Neural cell (in vitro differentiated cells): ENCODE results near the gene STAT5B. TPM values are rescaled to one million over a fixed set of nuclear protein-coding genes. Genes with fewer than 3 reads are reported as not detected.

Experiments
- H2AFZ ChIP-seq: fragments of 200-600, 300-800 bp; sonication (generic), shearing (Covaris generic); 2 replicates; pipeline ENCODE4 v1.6.0; 2014; ENCODE audit warnings: low read depth, mild to moderate bottlenecking, antibody characterized with exemption, low read length, moderate library complexity
- H3F3A ChIP-seq: fragments of 200-600 bp; shearing (Covaris generic); 2 replicates; pipeline ENCODE4 v1.6.1; 2016; ENCODE audit warnings: mild to moderate bottlenecking, moderate library complexity, mixed read lengths, antibody characterized with exemption, low read length; ENCODE audit not compliant: insufficient read depth, poor library complexity, severe bottlenecking
- H3K27ac ChIP-seq: fragments of 200-600, 300-800 bp; sonication (generic), shearing (Covaris generic); 2 replicates; pipeline ENCODE4 v1.5.1; 2014; ENCODE audit warnings: mild to moderate bottlenecking, low read length, moderate library complexity
- H3K27me3 ChIP-seq: fragments of 300-800, 200-600 bp; sonication (generic), shearing (Covaris generic); 2 replicates; pipeline ENCODE4 v1.6.0; 2014; ENCODE audit warnings: mild to moderate bottlenecking, low read depth, low read length, moderate library complexity; ENCODE audit not compliant: insufficient read depth
- H3K36me3 ChIP-seq: fragments of 300-800, 200-600 bp; sonication (generic), shearing (Covaris generic); 2 replicates; pipeline ENCODE4 v1.5.1; 2014; ENCODE audit warnings: mild to moderate bottlenecking, antibody characterized with exemption, low read length, moderate library complexity; ENCODE audit not compliant: insufficient read depth
- H3K4me2 ChIP-seq: fragments of 300-800, 200-600 bp; sonication (generic), shearing (Covaris generic); 2 replicates; pipeline ENCODE4 v1.6.0; 2014; ENCODE audit warnings: mild to moderate bottlenecking, low read length
- H3K4me3 ChIP-seq: fragments of 300-800, 200-600 bp; sonication (generic), shearing (Covaris generic); 2 replicates; pipeline ENCODE4 v1.5.1; 2014; ENCODE audit warnings: mild to moderate bottlenecking, low read length, moderate library complexity
- H3K79me2 ChIP-seq: fragments of 200-600 bp; shearing (Covaris generic); replicated peaks from 2 replicates; pipeline ENCODE4 v1.6.0; 2014; ENCODE audit warnings: mild to moderate bottlenecking, low read length, moderate library complexity; ENCODE audit not compliant: insufficient read depth
- H3K9ac ChIP-seq: fragments of 300-800, 200-600 bp; sonication (generic), shearing (Covaris generic); 2 replicates; pipeline ENCODE4 v1.6.1; 2016; ENCODE audit warnings: mild to moderate bottlenecking, low read length, mixed read lengths
- H3K9me2 ChIP-seq: fragments of 200-600 bp; shearing (Covaris generic); 2 replicates; pipeline ENCODE4 v1.6.1; 2016; ENCODE audit warnings: mild to moderate bottlenecking, low read length, mixed read lengths; ENCODE audit not compliant: insufficient read depth
- H3K9me3 ChIP-seq: fragments of 200-600, 300-800 bp; sonication (generic), shearing (Covaris generic); 2 replicates; pipeline ENCODE4 v1.6.1; 2016; ENCODE audit warnings: mild to moderate bottlenecking, mixed run types, low read length, moderate library complexity, mixed read lengths
- H4K20me1 ChIP-seq: fragments of 200-600 bp; shearing (Covaris generic); 2 replicates; pipeline ENCODE4 v1.6.1; 2016; ENCODE audit warnings: mild to moderate bottlenecking, mixed run types; ENCODE audit not compliant: insufficient read depth
- CTCF ChIP-seq: fragments of 450-650 bp; IDR thresholded peaks from 2 replicates; pipeline ENCODE4 v1.5.1; 2014; ENCODE audit warnings: antibody characterized with exemption, mild to moderate bottlenecking, moderate library complexity; ENCODE audit not compliant: poor library complexity, severe bottlenecking
- EP300 ChIP-seq: fragments of 450-650 bp; conservative IDR thresholded peaks from 2 replicates; pipeline ENCODE4 v1.6.1; 2014; ENCODE audit warnings: antibody characterized with exemption, mild to moderate bottlenecking, moderate library complexity; ENCODE audit not compliant: poor library complexity, severe bottlenecking
- EZH2 ChIP-seq: fragments of 200-600, 300-800 bp; shearing (Covaris generic), sonication (generic); IDR thresholded peaks from 2 replicates; pipeline ENCODE4 v1.6.1; 2014; ENCODE audit warnings: antibody characterized with exemption, low read length, borderline replicate concordance, mild to moderate bottlenecking; ENCODE audit not compliant: insufficient read depth, poor library complexity, severe bottlenecking
- MXI1 ChIP-seq: fragments of 450-650 bp; conservative IDR thresholded peaks from 2 replicates; pipeline ENCODE4 v1.6.1; 2014; ENCODE audit warnings: antibody characterized with exemption, mild to moderate bottlenecking; ENCODE audit not compliant: poor library complexity, severe bottlenecking
- POLR2AphosphoS5 ChIP-seq: IDR thresholded peaks from 2 replicates; pipeline ENCODE4 v1.6.1; 2012
- RAD21 ChIP-seq: fragments of 450-650 bp; conservative IDR thresholded peaks from 2 replicates; pipeline ENCODE4 v1.6.1; 2014; ENCODE audit warnings: antibody characterized with exemption, mild to moderate bottlenecking, moderate library complexity
- SMC3 ChIP-seq: fragments of 450-650 bp; conservative IDR thresholded peaks from 2 replicates; pipeline ENCODE4 v1.6.1; 2014; ENCODE audit warnings: antibody characterized with exemption, mild to moderate bottlenecking, moderate library complexity; ENCODE audit not compliant: poor library complexity
- TAF1 ChIP-seq: IDR thresholded peaks from 2 replicates; pipeline ENCODE4 v1.6.1; 2012; ENCODE audit warnings: low read depth
- polyA plus RNA-seq: library from polyadenylated mRNA; depleted of rRNA; stranded (reverse); fragments of >200 nt; gene quantifications from 2 replicates; pipeline ENCODE4 v1.2.3, GENCODE V29; 2014
- TF ChIP-seq, protein P1 (sequence below): IDR thresholded peaks from 2 replicates; pipeline ENCODE4 v1.6.1; 2012; ENCODE audit warnings: borderline replicate concordance

The STAT5B gene
- polyA plus RNA-seq, 1 donor from 2014 or later = 47.4 TPM

DNA sequence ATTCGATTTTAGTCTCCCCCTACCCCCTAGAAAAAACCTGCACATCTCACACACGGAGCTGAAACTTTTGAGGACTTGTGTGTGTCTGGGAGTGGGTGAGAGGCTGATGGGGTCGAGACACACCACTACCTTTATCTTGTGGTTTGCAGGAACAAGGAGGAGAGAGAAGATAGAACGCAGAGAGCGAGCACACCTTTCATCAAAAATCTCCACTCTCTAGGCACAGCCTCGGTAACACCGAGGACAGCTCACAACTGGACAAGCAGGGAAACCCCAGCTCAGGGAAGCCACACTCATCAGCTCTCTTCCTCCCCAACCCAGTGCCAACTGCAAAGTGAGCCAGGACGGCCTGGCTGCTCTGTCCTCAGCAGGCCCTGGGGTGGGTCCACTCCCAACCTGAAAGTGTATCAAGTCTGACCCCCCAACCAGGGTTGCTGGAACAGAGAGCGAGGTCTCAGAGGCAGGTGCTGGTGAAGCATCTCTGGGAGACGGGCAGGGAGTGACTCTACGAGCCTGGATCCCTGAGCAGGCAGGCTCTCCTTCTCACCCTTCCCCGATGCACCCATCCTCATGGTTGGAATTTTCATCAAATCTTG, 76.7 kb downstream of the STAT5B start:
- Histone ChIP-seq H4K20me1 (no peaks in the 10 kb centered on the region), H3K4me3 (no peak overlapping the region), H3K9me2 (no peaks in the 10 kb centered on the region), H3K79me2 (no peaks in the 10 kb centered on the region), H3K36me3 (no peaks in the 10 kb centered on the region), H3K9me3 (no peaks in the 10 kb centered on the region), H2AFZ (no peak overlapping the region), H3F3A (no peaks in the 10 kb centered on the region), H3K4me2 (no peak overlapping the region), H3K27ac (no peak overlapping the region), H3K27me3 (no peaks in the 10 kb centered on the region), H3K9ac (no peak overlapping the region)
- no peak for TF ChIP-seq MXI1
- TF ChIP-seq SMC3 = no peak
- no peak for TF ChIP-seq CTCF
- no peak for TF ChIP-seq EP300
- TF ChIP-seq POLR2AphosphoS5 = no peak
- no peak for TF ChIP-seq RAD21
- no peak for TF ChIP-seq TAF1
- TF ChIP-seq, protein P1, sequence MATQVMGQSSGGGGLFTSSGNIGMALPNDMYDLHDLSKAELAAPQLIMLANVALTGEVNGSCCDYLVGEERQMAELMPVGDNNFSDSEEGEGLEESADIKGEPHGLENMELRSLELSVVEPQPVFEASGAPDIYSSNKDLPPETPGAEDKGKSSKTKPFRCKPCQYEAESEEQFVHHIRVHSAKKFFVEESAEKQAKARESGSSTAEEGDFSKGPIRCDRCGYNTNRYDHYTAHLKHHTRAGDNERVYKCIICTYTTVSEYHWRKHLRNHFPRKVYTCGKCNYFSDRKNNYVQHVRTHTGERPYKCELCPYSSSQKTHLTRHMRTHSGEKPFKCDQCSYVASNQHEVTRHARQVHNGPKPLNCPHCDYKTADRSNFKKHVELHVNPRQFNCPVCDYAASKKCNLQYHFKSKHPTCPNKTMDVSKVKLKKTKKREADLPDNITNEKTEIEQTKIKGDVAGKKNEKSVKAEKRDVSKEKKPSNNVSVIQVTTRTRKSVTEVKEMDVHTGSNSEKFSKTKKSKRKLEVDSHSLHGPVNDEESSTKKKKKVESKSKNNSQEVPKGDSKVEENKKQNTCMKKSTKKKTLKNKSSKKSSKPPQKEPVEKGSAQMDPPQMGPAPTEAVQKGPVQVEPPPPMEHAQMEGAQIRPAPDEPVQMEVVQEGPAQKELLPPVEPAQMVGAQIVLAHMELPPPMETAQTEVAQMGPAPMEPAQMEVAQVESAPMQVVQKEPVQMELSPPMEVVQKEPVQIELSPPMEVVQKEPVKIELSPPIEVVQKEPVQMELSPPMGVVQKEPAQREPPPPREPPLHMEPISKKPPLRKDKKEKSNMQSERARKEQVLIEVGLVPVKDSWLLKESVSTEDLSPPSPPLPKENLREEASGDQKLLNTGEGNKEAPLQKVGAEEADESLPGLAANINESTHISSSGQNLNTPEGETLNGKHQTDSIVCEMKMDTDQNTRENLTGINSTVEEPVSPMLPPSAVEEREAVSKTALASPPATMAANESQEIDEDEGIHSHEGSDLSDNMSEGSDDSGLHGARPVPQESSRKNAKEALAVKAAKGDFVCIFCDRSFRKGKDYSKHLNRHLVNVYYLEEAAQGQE = no peak
- no peak for TF ChIP-seq EZH2

- TF ChIP-seq CTCF (no peak), EZH2 (no peak), TAF1 (no peak), RAD21 (no peak), EP300 (no peak), SMC3 (no peak), POLR2AphosphoS5 (no peak), MXI1 (no peak)
- TF ChIP-seq, protein P1 = no peak
- H3F3A ChIP-seq = no peaks in the 10 kb centered on the region
- no peaks in the 10 kb centered on the region for H3K79me2 ChIP-seq
- H3K4me2 ChIP-seq = no peak overlapping the region
- no peaks in the 10 kb centered on the region for H3K9me3 ChIP-seq
- H2AFZ ChIP-seq = no peak overlapping the region
- no peaks in the 10 kb centered on the region for H3K36me3 ChIP-seq
- no peaks in the 10 kb centered on the region for H3K27me3 ChIP-seq
- H4K20me1 ChIP-seq = no peaks in the 10 kb centered on the region
- no peak overlapping the region for H3K27ac ChIP-seq
- H3K4me3 ChIP-seq = no peak overlapping the region
- H3K9ac ChIP-seq = no peak overlapping the region
- no peaks in the 10 kb centered on the region for H3K9me2 ChIP-seq
Measured at GRCh38 chr17:42198897-42199296, 77.3 kb downstream of the STAT5B start.
